ENCODE measurements around the gene SOX15.

- TF ChIP-seq POLR2AphosphoS5 (IDR thresholded peaks at IDR 0.05; ENCODE audit: borderline replicate concordance, low read depth, low read length) = no peak
- no peak for TF ChIP-seq EZH2 (IDR thresholded peaks at IDR 0.05)
- TF ChIP-seq FOXP2 (optimal IDR thresholded peaks at IDR 0.05; ENCODE audit: control extremely low read depth, extremely low read length, insufficient read depth) = no peak
Observed at GRCh38 chr17:7589204-7589868, 558 bp downstream of the SOX15 start.

All from SK-N-MC (cell line).